ENCODE results near the gene USP24.

DNA sequence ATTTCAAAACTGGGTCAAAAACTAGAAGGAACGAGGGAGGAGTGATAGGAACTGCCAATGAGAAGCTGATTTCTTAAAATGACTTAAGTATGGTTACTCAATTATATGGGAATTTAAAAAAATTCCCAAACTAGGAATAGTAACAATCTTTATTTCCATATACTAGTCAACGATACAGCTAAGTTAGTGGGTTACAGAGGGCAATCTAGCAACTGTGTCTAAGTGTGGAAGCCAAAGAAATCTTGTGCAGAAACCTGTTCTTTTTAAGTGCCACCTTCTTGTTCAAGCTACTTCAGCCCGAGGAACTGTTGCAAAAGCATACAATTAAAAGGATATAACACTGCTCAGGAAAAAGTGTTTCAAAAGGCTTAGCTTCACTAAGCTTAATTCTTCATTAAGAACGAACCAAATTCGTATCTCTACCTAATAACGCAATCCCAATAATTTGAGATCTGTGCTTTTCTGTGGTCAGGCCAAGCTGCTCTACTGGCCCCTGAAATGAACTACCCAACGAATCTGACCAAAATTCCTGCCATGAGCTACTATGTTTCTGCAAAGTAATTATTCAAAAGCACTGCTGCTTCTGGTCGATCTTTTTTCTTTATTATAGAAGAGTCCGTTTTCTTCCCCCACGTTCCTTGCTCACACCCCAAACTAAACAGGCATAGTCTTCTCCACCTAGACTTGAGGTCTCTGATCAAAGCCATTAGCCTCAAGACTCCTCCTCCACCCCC, 1.8 kb downstream of the USP24 start:
- TF ChIP-seq POLR2A (IDR thresholded peaks at IDR 0.05; ENCODE audit: low read depth, low read length) = no peak
- no peak for TF ChIP-seq POLR2AphosphoS5 (IDR thresholded peaks at IDR 0.05; ENCODE audit: low read depth, low read length)
